ENCODE measurements around the gene THOC1.

THOC1 gene

DNA sequence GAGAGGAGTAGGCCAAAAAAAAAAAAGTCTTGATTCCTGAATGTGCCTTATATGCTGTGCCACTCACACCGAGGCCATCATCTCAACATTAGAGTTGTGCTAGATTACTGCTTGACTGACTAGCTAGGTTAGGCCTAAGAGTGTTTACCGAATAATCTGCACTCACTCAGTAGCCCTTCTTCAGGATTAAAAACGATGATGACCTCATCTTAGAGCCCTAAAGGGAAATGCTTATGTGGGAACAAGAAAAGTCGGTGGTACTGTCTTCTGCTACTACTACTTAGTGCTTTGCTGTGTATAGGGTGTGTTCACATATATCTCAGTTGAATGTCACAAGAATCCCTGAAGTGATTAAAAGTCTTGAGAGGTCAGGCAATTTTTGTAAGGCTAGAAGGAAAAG lies 54.3 kb downstream of the THOC1 start:
- DNase-seq (ENCODE audit: low read depth), result no peak

DNA sequence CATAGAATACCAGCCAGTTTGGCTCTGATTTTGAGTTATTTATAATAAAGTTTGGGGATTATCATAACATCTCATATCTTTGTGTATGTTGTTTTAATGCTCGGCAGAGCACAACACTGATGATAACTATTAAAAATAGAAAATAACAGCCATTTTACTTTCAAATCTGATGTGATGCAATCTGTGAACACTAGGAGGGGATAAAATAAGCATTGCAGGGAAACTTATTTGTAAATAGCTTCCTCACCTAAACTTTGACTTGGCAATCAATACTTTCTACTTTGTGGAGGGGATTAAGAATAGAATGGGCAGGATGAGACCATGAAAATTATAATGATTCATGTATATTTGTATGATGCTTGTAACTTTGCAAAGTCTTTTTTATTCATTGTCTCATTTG lies 55.1 kb downstream of the THOC1 start:
- no peak for DNase-seq (ENCODE audit: low read depth)

DNA sequence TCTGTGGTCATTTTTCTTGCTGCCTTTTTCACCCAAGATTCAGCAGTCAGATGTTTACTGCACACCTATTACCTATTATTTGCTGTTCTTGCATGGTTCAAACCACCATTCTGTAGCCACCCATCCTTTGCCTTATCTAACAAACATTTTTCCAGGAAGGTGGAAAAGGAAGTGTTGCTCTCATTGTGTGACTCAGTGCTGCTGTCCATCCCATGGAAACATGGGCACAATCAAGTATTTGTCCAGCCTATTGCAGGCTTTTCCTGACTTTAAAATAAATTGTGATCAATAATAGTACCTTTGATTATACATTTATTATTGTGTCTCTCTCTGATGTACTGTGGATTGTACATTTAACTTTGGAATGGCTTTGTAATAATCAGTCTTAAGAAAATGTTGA lies 56.3 kb downstream of the THOC1 start:
- DNase-seq (ENCODE audit: low read depth), result no peak

DNA sequence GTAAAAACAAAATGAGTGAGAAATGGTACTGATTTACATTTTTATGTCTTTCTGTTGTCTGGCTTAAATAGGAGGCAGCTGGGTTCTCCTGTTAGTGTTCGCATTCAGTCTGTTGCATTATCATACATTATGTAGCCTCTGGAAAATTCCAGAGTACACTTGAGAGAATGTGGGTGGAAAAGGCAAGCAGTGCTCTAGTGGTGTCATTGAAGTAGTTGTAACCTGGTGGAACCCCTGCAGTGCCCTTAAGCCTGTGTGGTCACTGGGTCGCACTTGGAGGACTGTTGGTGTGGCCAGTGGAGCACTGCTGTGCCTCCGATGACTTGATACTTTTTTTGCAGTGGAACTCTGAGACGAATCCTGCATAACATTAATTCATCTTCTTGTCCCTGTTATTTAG lies 57.1 kb downstream of the THOC1 start:
- no peak for DNase-seq (ENCODE audit: low read depth)

DNA sequence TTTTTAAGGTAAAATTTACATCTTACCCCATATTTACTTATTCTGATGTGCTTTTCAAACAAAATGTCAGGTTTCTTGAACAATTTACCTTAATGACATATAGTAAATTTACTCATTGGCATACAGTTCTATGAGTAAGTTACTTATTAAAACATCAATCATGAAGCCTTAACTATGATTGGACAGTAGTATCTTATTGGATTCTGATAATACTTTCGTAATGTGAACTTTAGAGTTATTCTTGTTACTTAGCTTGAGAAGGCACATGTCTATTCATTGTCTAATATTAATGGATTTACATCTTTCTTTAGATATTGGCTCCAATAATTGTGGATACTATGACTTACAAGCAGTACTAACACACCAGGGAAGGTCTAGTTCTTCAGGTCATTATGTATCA lies 57.8 kb downstream of the THOC1 start:
- no peak for DNase-seq (ENCODE audit: low read depth)

DNA sequence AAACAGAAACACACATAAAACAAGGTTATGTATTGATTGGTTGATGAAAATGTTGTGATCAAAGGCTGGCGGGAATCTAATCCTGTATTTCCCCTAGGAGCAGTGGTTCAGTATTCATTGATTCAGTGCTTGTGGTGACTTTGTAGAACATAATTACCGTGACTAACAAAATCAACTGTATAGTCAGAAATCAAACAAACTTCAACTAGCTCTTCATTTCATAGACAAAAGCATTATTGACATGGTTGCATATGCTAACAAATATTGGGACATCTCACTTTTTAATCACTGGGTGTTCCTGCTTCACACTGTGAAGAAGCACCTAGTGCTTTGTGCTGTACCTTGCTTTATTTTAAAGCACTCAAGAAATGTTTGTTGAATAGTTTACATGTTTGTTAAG lies 68.1 kb downstream of the THOC1 start:
- no peak for DNase-seq (ENCODE audit: low read depth)

DNA sequence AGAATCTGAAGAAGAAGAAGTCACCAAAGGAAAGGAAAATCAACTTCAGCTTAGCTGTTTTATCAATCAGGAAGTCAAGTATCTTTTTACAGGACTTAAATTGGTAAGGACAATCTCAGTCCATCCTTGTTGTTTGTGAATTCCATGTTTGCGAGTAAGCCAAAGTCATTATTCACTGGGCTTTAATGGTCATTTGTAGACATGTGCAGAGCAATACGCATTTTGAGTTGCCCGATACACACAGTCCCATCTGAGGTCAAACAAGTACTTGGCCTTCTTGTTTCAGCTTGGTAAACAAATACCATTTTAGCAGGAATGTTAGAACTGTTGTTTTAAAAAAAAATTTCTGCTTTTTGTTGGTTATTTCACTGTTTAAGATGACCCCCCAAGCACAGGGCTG lies 68.6 kb downstream of the THOC1 start:
- DNase-seq (ENCODE audit: low read depth), result no peak

DNA sequence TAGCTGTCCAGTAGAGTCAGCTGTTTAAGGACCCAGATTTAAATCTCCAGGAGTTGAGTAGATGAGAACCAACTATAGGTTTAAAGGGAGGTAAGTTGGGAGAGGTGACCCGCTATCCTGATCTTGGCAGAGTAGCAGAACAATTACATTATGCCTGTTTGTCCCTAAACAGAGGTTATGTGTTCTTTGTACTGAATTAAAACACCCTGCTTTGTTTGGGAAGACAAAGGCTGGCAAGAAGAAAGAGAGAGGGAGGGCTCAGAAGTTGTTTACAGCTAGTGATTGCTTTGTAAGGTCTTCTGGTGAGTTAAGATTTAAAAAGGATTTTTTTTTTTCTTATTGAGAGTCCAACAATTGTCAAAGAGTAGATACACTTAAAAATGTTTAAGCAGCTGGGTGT lies 72.2 kb downstream of the THOC1 start:
- DNase-seq (ENCODE audit: low read depth), result no peak

DNA sequence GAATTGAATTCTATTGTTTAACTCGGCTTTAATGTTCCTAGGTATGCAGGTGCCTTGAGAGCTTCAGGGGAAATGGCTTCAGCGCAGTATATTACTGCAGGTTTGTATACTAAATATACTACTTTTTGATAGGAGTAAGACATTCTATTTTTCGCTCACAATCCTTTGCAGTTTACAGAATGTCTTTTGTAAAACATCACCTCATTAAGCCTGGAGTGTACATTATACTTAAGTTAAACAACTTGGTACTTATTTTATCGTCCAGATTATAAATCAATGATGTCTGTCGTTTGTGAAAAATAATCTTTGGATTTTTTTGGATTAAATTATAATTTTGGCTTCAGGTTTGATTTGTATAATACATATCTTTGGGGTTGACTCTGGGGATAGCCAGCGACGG lies 75.0 kb downstream of the THOC1 start:
- no peak for DNase-seq (ENCODE audit: low read depth)

DNA sequence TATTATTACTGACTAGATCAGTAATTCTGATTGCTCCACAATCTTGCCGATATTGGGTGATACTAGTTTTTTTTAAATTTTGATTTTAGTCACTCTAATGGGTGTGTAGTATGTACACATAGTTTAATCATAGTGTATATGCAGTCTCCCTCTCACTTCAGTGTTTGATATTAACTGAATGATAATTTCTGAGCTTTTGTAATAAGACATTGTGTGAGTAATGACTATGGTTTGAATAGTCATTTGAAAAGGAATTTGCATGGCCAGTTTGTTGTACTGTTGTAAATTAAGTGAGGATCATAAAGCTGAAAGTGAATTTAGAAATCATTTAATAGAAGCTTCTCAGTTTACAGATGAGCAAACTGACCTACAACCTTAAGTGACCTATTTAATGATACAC lies 76.1 kb downstream of the THOC1 start:
- DNase-seq (ENCODE audit: low read depth), result no peak

DNA sequence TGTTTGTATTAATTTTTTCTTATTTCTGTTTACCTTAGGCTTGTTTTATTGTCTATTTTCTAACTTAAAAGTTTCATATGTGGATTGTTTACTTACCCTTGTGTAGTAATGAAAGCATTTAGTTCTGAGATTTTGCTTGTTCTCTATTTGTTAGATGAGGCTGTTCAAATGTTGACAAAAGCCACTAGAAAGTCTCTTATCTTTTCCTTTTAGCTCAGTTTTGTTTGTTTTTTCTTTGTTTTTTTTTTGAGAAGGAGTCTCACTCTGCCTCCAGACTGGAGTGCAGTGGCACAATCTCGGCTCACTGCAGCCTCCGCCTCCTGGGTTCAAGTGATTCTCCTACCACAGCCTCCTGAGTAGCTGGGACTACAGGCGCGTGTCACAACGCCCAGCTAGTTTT lies 78.6 kb downstream of the THOC1 start:
- no peak for DNase-seq (ENCODE audit: low read depth)

DNA sequence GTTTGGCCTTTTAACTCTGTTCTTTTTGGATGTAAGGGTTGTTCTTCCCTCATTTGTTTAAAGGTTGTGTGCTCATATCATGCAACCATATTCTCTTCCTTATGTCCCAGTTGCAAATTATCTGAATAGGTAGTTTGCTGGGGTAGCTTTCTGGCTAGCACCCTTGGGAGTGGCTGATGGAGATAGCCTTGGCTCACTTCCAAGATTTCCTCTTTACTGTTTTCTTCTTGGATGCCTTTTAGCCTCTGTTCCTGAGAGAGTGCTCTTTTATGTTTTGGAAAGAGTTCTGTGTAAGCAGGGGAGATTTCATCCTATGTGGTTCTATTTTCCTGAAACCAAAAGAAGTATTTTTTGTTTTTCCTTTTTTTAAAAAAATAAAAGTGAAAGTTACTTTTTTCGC lies 84.1 kb downstream of the THOC1 start:
- no peak for DNase-seq (ENCODE audit: low read depth)

DNA sequence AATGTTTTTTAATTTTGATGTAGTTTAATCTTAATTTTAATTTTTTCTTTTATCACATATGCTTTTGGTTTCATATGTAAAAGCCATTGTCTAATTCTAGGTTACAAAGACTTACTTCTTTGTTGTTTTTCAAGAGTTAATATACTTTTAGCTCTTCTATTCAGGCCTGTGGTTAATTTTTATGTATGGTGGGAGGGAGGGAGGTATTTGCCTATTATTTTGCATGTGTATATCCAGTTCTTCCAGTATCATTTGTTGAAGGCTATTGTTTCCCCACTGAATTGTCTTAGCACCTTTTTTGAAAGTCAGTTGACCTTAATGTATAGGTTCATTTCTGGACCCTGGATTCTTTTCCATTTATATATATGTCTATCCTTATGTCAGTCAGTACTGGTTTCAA lies 86.1 kb downstream of the THOC1 start:
- DNase-seq (ENCODE audit: low read depth), result no peak

DNA sequence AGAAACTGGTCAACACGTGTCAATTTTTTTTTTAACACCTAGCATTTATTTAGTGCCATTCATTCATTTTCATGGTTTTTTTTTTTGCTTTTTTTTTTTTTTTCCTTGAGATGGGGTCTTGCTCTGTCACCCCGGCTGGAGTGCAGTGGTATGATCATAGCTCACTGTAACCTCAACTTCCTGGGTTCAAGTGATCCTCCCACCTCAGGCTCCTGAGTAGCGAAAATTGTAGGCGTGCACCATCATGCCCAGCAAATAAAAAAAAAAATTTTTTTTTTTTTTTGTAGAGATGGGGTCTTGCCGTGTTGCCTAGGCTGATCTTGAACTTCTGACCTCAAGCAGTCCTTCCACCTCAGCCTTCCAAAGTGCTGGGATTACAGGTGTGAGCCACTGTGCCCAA lies 88.3 kb downstream of the THOC1 start:
- no peak for DNase-seq (ENCODE audit: low read depth)

DNA sequence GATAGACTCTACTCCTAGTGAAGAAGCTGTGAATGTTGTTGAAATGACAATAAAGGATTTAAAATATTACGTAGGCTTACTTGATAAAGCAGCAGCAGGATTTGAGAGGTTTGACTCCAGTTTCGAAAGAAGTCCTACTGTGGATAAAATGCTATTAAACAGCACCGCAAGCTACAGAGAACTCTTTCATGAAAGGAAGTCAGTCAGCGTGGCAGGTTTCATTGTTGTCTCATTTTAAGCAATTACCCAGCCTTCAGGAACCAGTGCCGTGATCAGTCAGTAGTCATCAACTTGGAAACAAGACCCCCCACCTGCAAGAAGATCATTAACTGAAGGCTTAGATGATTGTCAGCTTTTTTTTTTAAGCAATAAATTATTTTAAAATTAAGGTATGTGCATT lies 95.5 kb downstream of the THOC1 start:
- no peak for DNase-seq (ENCODE audit: low read depth)

Measured in stimulated activated CD8-positive, alpha-beta memory T cell treated with anti-CD3 and anti-CD28 coated beads, Interleukin-4, amount 100 ng/mL, for 24 hours (primary cell).